ENCODE measurements around the gene BOK. TPM values are rescaled to one million over a fixed set of nuclear protein-coding genes. Genes with fewer than 3 reads are reported as not detected.

BOK gene
- total RNA-seq, 2 experiments from 2014 or later, result 0.09 to 0.64 TPM

DNA sequence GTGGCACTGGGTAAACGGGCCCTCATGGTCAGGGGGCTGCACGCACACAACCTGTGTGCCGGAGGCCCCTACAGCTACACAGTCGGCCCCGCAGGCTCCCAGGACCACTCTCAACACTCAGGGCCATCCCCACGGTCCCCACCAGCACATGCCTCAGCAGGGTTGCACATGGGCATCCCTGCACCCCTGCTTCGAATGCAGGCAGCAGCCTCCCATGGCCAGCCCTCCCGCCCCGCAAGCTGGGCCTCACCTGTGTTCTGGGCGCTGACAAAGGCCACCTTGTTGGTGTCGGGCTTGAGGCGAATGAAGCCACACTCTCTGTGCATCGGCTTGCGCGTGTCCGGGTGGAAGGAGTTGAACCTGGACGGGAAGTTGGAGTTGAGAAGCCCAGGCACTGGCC, 44.2 kb downstream of the BOK start:
- ATAC-seq, result no peak
- CTCF ChIA-PET, result no interaction called here
- H3K27ac Mint-ChIP-seq, result no peak overlapping the region

DNA sequence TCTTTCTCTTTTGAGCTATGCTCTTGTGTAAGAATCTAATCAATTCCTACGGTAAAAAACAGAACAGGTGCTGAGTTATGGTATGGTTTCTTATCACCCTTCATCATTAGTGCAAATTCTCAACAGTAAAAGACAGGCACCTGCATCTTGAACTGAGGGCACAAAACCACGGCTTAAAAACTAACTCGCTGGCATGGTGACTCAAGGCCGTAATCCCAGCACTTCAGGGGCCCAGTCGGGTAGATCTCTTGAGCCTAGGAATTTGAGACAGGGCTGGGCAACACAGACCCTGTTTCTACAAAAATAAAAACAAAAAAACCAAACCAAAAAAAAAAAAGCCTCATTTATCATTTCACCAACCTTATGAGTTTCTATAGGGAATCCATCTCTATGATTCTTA, 45.1 kb downstream of the BOK start:
- CTCF ChIA-PET, result interaction anchor here (0.7 kb wide), 1 partner anchor 45 kb away, joined by 3 read pairs; no protein-coding TSS in a partner anchor
- POLR2A ChIA-PET, result no interaction called here
- peaks cover 3% of the 10 kb centered on the region for H3K4me1 Mint-ChIP-seq

More for the DNA sequence above, 44.2 kb downstream of the BOK start:
- H3K36me3 Mint-ChIP-seq (ENCODE audit: low read depth), result peaks cover 30% of the 10 kb centered on the region
- H3K9me3 Mint-ChIP-seq (ENCODE audit: low read depth), result no peaks in the 10 kb centered on the region
- no peaks in the 10 kb centered on the region for H3K4me1 Mint-ChIP-seq
- H3K27me3 Mint-ChIP-seq, result no peaks in the 10 kb centered on the region
- intact Hi-C loops (cut with DNase I, micrococcal nuclease), result no loop called here
- DNase-seq, result no peak
- POLR2A ChIA-PET, result interaction anchor here (0.6 kb wide), 1 partner anchor 39 kb away, joined by 3 read pairs; no protein-coding TSS in a partner anchor
- no peak overlapping the region for H3K4me3 Mint-ChIP-seq

DNA sequence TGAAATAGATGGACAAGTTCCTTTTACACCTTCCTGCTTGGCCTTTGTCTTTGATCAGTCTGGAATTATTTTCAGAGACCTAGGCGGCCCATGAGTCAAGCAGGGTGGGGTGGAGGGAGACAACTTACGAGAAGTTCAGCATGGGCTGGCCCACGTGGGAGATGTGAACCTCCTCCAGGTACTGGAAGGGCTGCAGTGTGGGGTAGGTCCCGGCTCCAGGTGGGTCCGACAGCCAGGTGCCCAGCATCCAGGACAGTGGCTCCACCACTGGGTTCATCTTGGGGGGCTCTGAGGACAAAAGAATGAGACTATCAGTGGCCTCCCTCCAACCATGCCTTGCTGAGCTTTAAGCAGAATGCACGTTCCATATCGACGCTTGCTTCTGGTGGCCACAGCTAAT, 47.6 kb downstream of the BOK start:
- CTCF ChIA-PET, result no interaction called here

More for the DNA sequence above, 45.1 kb downstream of the BOK start:
- H3K36me3 Mint-ChIP-seq (ENCODE audit: low read depth), result peaks cover 26% of the 10 kb centered on the region
- H3K27me3 Mint-ChIP-seq, result no peaks in the 10 kb centered on the region
- H3K4me3 Mint-ChIP-seq, result no peak overlapping the region
- ATAC-seq (no peak), DNase-seq (no peak)
- no peak overlapping the region for H3K27ac Mint-ChIP-seq
- H3K9me3 Mint-ChIP-seq (ENCODE audit: low read depth), result no peaks in the 10 kb centered on the region
- intact Hi-C loops (cut with DNase I, micrococcal nuclease), result no loop called here

DNA sequence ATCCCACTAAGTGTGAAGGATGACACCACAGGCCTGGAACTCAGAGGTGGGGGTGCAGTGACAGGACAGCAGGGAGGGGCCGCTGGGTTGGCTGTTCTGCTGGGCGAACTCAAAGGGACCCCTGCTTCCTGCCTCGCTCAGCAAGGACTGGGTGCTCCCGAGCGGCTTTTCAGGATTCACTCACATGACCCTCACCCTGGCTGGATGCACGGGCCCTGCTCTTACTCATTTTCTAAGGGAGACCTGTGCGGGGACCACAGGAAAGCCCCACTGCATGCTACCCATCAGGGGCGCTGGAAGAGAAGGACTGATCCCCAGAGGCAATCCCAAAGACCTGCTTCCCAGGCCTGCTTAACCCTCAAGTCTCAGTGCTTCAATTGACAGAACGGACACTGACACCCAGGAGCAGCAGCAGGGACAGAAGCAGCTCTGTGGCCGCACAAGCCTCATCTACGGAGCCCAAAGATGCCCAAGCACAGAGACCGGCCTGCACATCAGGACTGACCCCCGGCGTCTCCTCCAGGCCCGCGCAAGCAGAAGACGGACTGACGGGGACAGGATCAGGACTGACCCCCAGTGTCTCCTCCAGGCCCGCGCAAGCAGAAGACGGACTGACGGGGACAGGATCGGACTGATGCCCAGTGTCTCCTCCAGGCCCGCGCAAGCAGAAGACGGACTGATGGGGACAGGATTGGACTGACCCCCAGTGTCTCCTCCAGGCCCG, 48.8 kb downstream of the BOK start:
- intact Hi-C loops (cut with DNase I, micrococcal nuclease), result no loop called here
- CTCF ChIA-PET, result no interaction called here
- H3K27ac Mint-ChIP-seq, result no peak overlapping the region
- POLR2A ChIA-PET, result no interaction called here
- no peaks in the 10 kb centered on the region for H3K9me3 Mint-ChIP-seq (ENCODE audit: low read depth)
- H3K27me3 Mint-ChIP-seq, result no peaks in the 10 kb centered on the region
- H3K36me3 Mint-ChIP-seq (ENCODE audit: low read depth), result peaks cover 7% of the 10 kb centered on the region
- ATAC-seq (no peak), DNase-seq (no peak)
- H3K4me3 Mint-ChIP-seq, result no peak overlapping the region
- peaks cover 14% of the 10 kb centered on the region for H3K4me1 Mint-ChIP-seq

More for the DNA sequence above, 47.6 kb downstream of the BOK start:
- ATAC-seq (no peak), DNase-seq (no peak)
- intact Hi-C loops (cut with DNase I, micrococcal nuclease), result no loop called here
- H3K27me3 Mint-ChIP-seq, result no peaks in the 10 kb centered on the region
- H3K4me3 Mint-ChIP-seq, result no peak overlapping the region
- H3K9me3 Mint-ChIP-seq (ENCODE audit: low read depth), result no peaks in the 10 kb centered on the region
- peaks cover 14% of the 10 kb centered on the region for H3K36me3 Mint-ChIP-seq (ENCODE audit: low read depth)
- peaks cover 14% of the 10 kb centered on the region for H3K4me1 Mint-ChIP-seq
- H3K27ac Mint-ChIP-seq, result no peak overlapping the region
- POLR2A ChIA-PET, result no interaction called here

DNA sequence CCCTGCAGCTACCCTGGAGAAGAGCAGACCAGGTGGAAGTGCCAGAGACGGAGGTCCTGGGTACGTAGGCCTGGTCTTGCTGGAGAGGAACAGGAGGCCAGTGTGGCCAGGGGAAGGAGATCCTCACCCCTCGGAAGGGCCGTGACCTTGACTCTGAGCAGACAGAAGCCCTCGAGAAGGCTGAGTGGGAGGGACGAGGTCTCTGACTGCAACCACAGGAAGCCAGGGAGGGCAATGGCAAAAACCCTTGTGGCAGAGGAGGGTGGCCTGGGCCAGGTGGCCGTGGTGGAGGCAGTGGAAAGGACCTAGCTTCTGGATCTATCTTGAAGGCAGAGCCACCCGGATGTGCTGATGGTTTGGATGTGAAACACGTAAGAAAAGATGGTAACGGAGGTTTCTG, 50.3 kb downstream of the BOK start:
- H3K9me3 Mint-ChIP-seq (ENCODE audit: low read depth), result no peaks in the 10 kb centered on the region
- no peak overlapping the region for H3K27ac Mint-ChIP-seq
- peaks cover 14% of the 10 kb centered on the region for H3K4me1 Mint-ChIP-seq
- ChIA-PET CTCF (interaction anchor here (0.5 to 1.0 kb wide), 3 partner anchors 13 to 218 kb away, joined by 3 to 4 read pairs (median 4); no protein-coding TSS in a partner anchor), POLR2A (no interaction called here)
- intact Hi-C loops (cut with DNase I, micrococcal nuclease), result no loop called here
- H3K36me3 Mint-ChIP-seq (ENCODE audit: low read depth), result peaks cover 3% of the 10 kb centered on the region
- H3K27me3 Mint-ChIP-seq, result no peaks in the 10 kb centered on the region
- H3K4me3 Mint-ChIP-seq, result peak overlapping the region; percentile 49
- ATAC-seq (no peak), DNase-seq (peak; percentile 12)

DNA sequence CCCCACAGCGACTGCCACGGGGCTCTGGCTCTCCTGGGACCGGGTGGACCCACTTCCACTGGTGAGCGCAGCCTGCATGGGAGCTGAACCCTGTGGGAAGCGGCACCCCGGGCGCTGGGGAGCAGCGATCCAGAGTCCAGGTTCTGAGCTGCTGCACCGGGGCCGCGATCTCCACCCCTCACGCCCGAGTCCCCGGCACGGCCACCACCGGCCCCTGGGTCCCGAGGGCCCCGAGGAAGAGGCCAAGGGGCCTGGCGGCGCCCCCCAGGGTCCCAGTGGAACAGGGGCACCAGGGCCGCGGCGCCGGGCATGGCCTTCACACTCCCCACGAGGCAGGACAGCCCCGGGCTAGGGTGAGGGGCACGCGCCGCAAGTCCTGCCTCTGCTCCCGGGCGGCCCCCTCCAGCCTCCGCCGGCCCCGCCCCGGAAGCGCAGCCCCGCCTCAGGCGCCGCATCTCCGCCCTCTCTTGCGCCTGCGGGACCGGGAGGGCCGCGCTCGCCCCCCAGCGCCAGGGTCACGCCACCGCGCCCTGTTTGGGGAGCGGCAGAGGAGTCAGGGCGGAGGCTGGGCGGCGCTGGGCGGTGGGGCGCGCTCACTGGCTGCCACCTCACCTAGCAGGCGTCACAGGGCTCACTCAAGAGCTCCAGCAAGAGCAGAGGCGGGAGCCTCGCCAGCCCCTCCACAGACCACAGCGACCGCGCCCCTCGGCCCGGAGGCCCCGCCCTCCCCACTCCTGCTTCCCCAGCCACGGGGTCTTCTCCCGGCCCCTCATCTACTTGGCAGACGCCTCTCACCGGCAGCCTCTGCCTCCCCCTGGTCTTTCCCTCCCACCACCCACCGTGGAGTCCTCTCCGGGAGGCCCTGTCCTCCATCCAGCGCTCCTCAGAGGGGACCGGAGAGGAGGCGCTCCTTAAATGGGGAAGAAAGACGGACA, 51.6 kb downstream of the BOK start:
- no peaks in the 10 kb centered on the region for H3K27me3 Mint-ChIP-seq
- H3K4me3 Mint-ChIP-seq, result peak overlapping the region; percentile 48
- no peaks in the 10 kb centered on the region for H3K9me3 Mint-ChIP-seq (ENCODE audit: low read depth)
- DNase-seq, result peak; percentile 96
- ATAC-seq, result peak; percentile 100
- no peaks in the 10 kb centered on the region for H3K36me3 Mint-ChIP-seq (ENCODE audit: low read depth)
- intact Hi-C loops (cut with DNase I, micrococcal nuclease), result loop anchor here (1.0 to 10.0 kb wide), 13 partner anchors 10 to 1049 kb away; partner anchors contain the start of genes FARP2 (in 2 of the 2), ATG4B (in 1 of the 2), CAPN10 (in 1 of the 2) and DUSP28 (in 1 of the 2)
- H3K27ac Mint-ChIP-seq, result peak overlapping the region; percentile 67
- ChIA-PET CTCF (interaction anchor here (0.6 to 1.4 kb wide), 4 partner anchors 13 to 759 kb away, joined by 3 to 5 read pairs (median 4); no protein-coding TSS in a partner anchor), POLR2A (no interaction called here)
- peaks cover 14% of the 10 kb centered on the region for H3K4me1 Mint-ChIP-seq

DNA sequence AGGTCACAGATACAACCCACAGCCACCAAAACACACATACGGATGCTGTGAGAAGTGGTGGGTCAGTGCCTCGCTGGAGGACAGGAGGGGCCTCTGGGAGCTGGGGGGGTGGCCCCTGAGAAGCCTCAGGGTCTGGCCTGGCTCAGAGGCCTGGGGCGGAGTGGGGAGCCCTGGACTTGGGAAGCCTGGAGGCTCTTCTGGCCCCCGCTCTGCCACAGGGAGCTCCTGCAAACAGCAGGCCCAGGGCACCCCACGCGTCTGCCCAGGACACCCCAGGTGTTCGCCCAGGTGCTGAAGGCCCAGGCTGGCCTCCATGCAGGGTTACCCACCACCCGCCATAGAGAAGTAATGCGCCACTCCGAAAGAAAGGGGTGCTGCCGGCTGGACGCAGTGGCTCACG, 52.5 kb downstream of the BOK start:
- H3K27ac Mint-ChIP-seq, result no peak overlapping the region
- H3K4me3 Mint-ChIP-seq, result no peak overlapping the region
- ChIA-PET POLR2A (no interaction called here), CTCF (interaction anchor here (1.2 to 1.4 kb wide), 2 partner anchors 12 to 760 kb away, joined by 3 to 4 read pairs; no protein-coding TSS in a partner anchor)
- peaks cover 19% of the 10 kb centered on the region for H3K4me1 Mint-ChIP-seq
- H3K27me3 Mint-ChIP-seq, result no peaks in the 10 kb centered on the region
- no peaks in the 10 kb centered on the region for H3K9me3 Mint-ChIP-seq (ENCODE audit: low read depth)
- no peak for ATAC-seq
- intact Hi-C loops (cut with DNase I, micrococcal nuclease), result loop anchor here (2.0 to 10.0 kb wide), 4 partner anchors 166 to 1050 kb away; partner anchors contain the start of genes DUSP28 (in 1 of the 2), FARP2 (in 1 of the 2) and PPP1R7 (in 1 of the 2)
- peaks cover 2% of the 10 kb centered on the region for H3K36me3 Mint-ChIP-seq (ENCODE audit: low read depth)
- no peak for DNase-seq

DNA sequence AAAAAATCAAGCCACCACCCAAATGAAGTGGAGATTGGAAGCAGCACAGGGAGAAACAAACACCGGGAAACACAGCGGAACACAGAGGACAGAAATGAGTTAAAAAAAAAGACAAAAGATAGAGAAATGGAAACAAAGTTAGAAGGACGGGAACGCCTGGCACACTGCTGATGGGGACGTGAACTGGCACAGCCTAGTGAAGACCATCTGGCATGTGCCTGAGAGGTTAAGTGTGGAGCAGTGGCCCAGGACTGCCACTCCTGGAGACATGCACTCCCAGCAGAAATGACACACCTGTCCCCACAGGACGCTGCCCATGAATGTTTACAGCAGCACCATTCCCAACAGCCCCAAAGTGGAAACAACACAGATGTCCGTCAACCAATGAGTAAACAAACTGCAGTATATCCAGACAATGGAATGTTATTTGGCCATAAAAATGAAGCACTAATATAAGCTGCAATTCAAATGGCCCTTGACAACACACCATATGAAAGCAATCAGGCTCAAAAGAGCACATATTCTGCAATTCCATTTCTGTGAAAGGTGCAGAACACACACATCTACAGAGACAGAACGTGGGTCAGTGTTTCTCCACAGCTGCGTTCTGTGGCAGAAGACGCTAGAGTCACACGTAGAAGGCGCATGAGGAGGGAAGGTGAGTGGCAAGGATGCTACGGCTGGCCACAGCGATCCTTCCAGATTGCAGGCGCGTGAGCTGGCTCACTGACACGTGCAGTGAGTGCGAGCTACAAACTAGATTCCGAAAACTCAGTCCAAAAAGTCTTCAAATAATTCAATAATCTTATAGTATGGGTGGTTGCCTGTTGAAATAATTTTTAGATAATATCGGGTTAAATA, 53.8 kb downstream of the BOK start:
- no peak overlapping the region for H3K27ac Mint-ChIP-seq
- CTCF ChIA-PET, result interaction anchor here (1.8 kb wide), 1 partner anchor 26 kb away, joined by 4 read pairs; no protein-coding TSS in a partner anchor
- H3K4me1 Mint-ChIP-seq, result peaks cover 30% of the 10 kb centered on the region
- DNase-seq (no peak), ATAC-seq (no peak)
- POLR2A ChIA-PET, result interaction anchor here (0.7 kb wide), 2 partner anchors 87 to 448 kb away, joined by 3 to 7 read pairs; no protein-coding TSS in a partner anchor
- no peaks in the 10 kb centered on the region for H3K9me3 Mint-ChIP-seq (ENCODE audit: low read depth)
- intact Hi-C loops (cut with DNase I, micrococcal nuclease), result loop anchor here in 1 of 2 experiments (10.0 kb wide), 2 partner anchors 168 to 258 kb away; partner anchors contain the start of gene FARP2
- no peaks in the 10 kb centered on the region for H3K27me3 Mint-ChIP-seq
- no peak overlapping the region for H3K4me3 Mint-ChIP-seq
- peaks cover 5% of the 10 kb centered on the region for H3K36me3 Mint-ChIP-seq (ENCODE audit: low read depth)

DNA sequence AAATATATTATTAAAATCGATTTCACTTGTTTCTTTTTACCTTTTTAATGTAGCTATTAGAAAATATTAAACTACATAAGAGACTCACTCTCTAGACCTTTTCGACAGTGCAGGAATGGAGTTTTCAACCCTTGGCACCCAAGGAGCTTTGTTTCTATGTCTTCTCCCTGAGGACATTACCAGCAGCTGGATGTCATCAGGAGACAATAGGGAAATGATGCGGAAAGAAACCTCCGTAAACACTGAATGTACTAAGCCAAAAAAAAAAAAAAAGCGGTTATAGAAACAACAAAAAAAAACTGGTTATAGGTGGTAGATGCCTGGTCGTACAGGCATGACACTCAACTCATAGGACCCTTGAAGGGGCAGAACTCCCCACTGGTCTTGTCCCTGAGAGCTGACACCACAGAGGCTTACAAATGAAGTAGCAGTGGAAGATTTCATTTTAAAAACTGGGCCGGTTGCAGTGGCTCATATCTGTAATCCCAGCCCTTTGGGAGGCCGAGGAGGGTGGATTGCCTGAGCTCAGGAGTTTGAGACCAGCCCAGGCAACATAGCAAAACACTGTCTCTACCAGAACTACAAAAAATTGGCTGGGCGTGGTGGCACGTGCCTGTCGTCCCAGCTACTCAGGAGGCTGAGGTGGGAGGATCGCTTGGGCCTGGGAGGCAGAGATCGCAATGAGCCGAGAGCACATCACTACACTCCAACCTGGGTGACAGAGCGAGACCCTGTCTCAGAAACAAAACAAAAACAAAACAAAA, 54.7 kb downstream of the BOK start:
- peaks cover 38% of the 10 kb centered on the region for H3K4me1 Mint-ChIP-seq
- peaks cover 11% of the 10 kb centered on the region for H3K36me3 Mint-ChIP-seq (ENCODE audit: low read depth)
- ATAC-seq, result no peak
- H3K9me3 Mint-ChIP-seq (ENCODE audit: low read depth), result no peaks in the 10 kb centered on the region
- DNase-seq, result no peak
- H3K27ac Mint-ChIP-seq, result no peak overlapping the region
- CTCF ChIA-PET, result interaction anchor here (1.8 kb wide), 1 partner anchor 25 kb away, joined by 4 read pairs; no protein-coding TSS in a partner anchor
- POLR2A ChIA-PET, result interaction anchor here (0.7 kb wide), 1 partner anchor 448 kb away, joined by 7 read pairs; no protein-coding TSS in a partner anchor
- intact Hi-C loops (cut with DNase I, micrococcal nuclease), result loop anchor here in 1 of 2 experiments (10.0 kb wide), 2 partner anchors 168 to 258 kb away; partner anchors contain the start of gene FARP2
- no peaks in the 10 kb centered on the region for H3K27me3 Mint-ChIP-seq
- no peak overlapping the region for H3K4me3 Mint-ChIP-seq

DNA sequence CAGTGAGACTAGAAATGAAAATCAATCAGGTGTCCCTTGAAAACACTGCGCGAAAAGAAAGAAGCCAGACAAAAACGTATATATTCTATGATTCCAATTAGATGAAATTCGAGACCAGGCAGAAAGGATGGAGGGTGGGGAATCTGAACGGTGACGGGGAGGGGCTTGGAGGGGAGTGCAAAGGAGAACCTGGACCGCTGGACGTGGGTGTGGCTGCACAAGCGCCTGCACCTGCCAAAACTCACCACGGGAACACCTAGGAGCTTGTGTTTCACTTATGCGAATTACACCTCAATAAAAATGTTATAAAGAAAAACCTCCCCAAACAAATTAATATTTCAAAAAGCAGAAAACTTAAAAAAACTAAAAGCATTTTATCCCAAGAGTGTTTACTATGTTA, 56.5 kb downstream of the BOK start:
- Mint-ChIP-seq H3K36me3 (ENCODE audit: low read depth) (peaks cover 24% of the 10 kb centered on the region), H3K4me1 (peaks cover 42% of the 10 kb centered on the region), H3K27ac (no peak overlapping the region), H3K9me3 (ENCODE audit: low read depth) (peaks cover 8% of the 10 kb centered on the region), H3K4me3 (no peak overlapping the region), H3K27me3 (no peaks in the 10 kb centered on the region)
- DNase-seq (no peak), ATAC-seq (no peak)
- ChIA-PET CTCF (no interaction called here), POLR2A (interaction anchor here (0.6 kb wide), 1 partner anchor 30 kb away, joined by 4 read pairs; no protein-coding TSS in a partner anchor)
- intact Hi-C loops (cut with DNase I, micrococcal nuclease), result loop anchor here (5.0 to 10.0 kb wide), 3 partner anchors 170 to 513 kb away; partner anchors contain the start of genes FARP2 (in 1 of the 2) and MTERF4 (in 1 of the 2)
